Lung (tissue), 12 donors: ENCODE results near the gene COL11A2. TPM values are rescaled to one million over a fixed set of nuclear protein-coding genes. Genes with fewer than 3 reads are reported as not detected.

Source experiments
- ATAC-seq: fragments of 200-7000 bp; cut with Tn5 transposase; one replicate; pipeline ENCODE4 v1.9.1; 2020; ENCODE audit warnings: moderate number of reproducible peaks; ENCODE audit not compliant: insufficient read depth, low FRiP score
- DNase-seq, 3 donors: peaks; one replicate each; pipeline ENCODE4 v3.0.0-alpha.2; 2013 to 2017
- H3K27ac ChIP-seq, 2 donors: one replicate each; pipeline ENCODE4 v1.5.1; 2013; ENCODE audit warnings: mild to moderate bottlenecking in 2 of 2, moderate library complexity in 2 of 2, control low read depth in 1 of 2, inconsistent platforms in 1 of 2, low read depth in 1 of 2, low read length in 1 of 2
- H3K27me3 ChIP-seq, 3 donors: one replicate each; pipeline ENCODE4 v1.5.1; 2013; ENCODE audit warnings: low read length in 2 of 3; ENCODE audit not compliant: control insufficient read depth in 3 of 3, insufficient read depth in 3 of 3
- H3K36me3 ChIP-seq, 4 donors: one replicate each; pipeline ENCODE4 v1.5.1; 2013; ENCODE audit warnings: low read length in 4 of 4, mild to moderate bottlenecking in 1 of 4, moderate library complexity in 1 of 4; ENCODE audit not compliant: control insufficient read depth in 4 of 4, insufficient read depth in 4 of 4
- H3K4me1 ChIP-seq, 5 donors: one replicate each; pipeline ENCODE4 v1.5.1; 2013; ENCODE audit warnings: low read length in 5 of 5, mild to moderate bottlenecking in 2 of 5, moderate library complexity in 1 of 5; ENCODE audit not compliant: control insufficient read depth in 5 of 5, insufficient read depth in 5 of 5
- H3K4me3 ChIP-seq: one replicate; pipeline ENCODE4 v1.5.1; 2013; ENCODE audit warnings: mild to moderate bottlenecking, control low read depth, moderate library complexity
- H3K9ac ChIP-seq, 2 donors: one replicate each; pipeline ENCODE4 v1.5.1; 2013; ENCODE audit warnings: low read length in 2 of 2, control low read depth in 1 of 2; ENCODE audit not compliant: insufficient read depth in 1 of 2
- H3K9me3 ChIP-seq, 4 donors: one replicate each; pipeline ENCODE4 v1.5.1; 2013; ENCODE audit warnings: low read length in 3 of 4, mild to moderate bottlenecking in 1 of 4, moderate library complexity in 1 of 4; ENCODE audit not compliant: control insufficient read depth in 4 of 4, insufficient read depth in 3 of 4
- CTCF ChIP-seq: IDR thresholded peaks from 2 replicates; pipeline ENCODE4 v1.5.1; 2012; ENCODE audit warnings: mild to moderate bottlenecking; ENCODE audit errors: control extremely low read depth, extremely low read depth
- WGBS, 2 donors: extraction: QIAGEN DNeasy Blood & Tissue Kit; methylation state at CpG; one replicate each; pipeline ENCODE4 v1.1.7; 2013; 5-methylcytosine and 5-hydroxymethylcytosine counted together
- polyA plus RNA-seq, 2 donors: library from polyadenylated mRNA; stranded (reverse); fragments of 200-250 nt; gene quantifications; one replicate each; pipeline ENCODE4 v1.2.1, GENCODE V29; 2013
- total RNA-seq, 2 donors: library from RNA; depleted of rRNA in 1 of 2; stranded (reverse); fragments of >200 nt in 1 of 2; gene quantifications; one replicate each; pipeline ENCODE4 v1.2.1, GENCODE V29; 2014 to 2021
- donor health status: control.
- donor health status: control.
- donor health status: Bipolar disorder and iron deficiency.
- donor health status: healthy.
- donor health status: DM: yes; HTN: yes; CAD: no.

Gene COL11A2
- total and polyA plus RNA-seq, 4 donors = 0.32 to 2.4 (median 0.90) TPM

GRCh38 chr6:33123732-33124524, 68.3 kb downstream of the COL11A2 start:
- TF ChIP-seq CTCF = peak; percentile 27
- no peaks in the 10 kb centered on the region for H3K36me3 ChIP-seq
- no peak overlapping the region for H3K27ac ChIP-seq
- 68 to 91% methylated on average over 20 of the region's 20 CpGs for WGBS, 2 donors
- peaks cover 0 to 4% (median 0%) of the 10 kb centered on the region in 4 donors for H3K9me3 ChIP-seq
- no peaks in the 10 kb centered on the region for H3K27me3 ChIP-seq
- DNase-seq (peak in 1 of 3 donors; percentile 13), ATAC-seq (no peak)
- no peak overlapping the region for H3K4me3 ChIP-seq
- no peak overlapping the region for H3K9ac ChIP-seq
- no peaks in the 10 kb centered on the region for H3K4me1 ChIP-seq

- Histone ChIP-seq H3K9me3 (peaks cover 0 to 4% (median 0%) of the 10 kb centered on the region in 4 donors), H3K27ac (no peak overlapping the region), H3K4me3 (no peak overlapping the region), H3K9ac (no peak overlapping the region), H3K4me1 (no peaks in the 10 kb centered on the region), H3K27me3 (no peaks in the 10 kb centered on the region), H3K36me3 (no peaks in the 10 kb centered on the region)
- TF ChIP-seq CTCF = no peak
- 85 to 90% methylated on average over 6 of the region's 6 CpGs for WGBS, 2 donors
- ATAC-seq = no peak
- DNase-seq = no peak
Observed at GRCh38 chr6:33123181-33123580, 69.1 kb downstream of the COL11A2 start.

- 69 to 77% methylated on average over 3 of the region's 3 CpGs for WGBS, 2 donors
Observed at GRCh38 chr6:33120001-33120400, 72.3 kb downstream of the COL11A2 start.

More at GRCh38 chr6:33120001-33120400, 72.3 kb downstream of the COL11A2 start:
- Histone ChIP-seq H3K9me3 (peaks cover 0 to 4% (median 0%) of the 10 kb centered on the region in 4 donors), H3K27me3 (peaks cover 0 to 16% (median 16%) of the 10 kb centered on the region in 3 donors), H3K9ac (no peak overlapping the region), H3K27ac (no peak overlapping the region), H3K36me3 (no peaks in the 10 kb centered on the region), H3K4me1 (peaks cover 0 to 4% (median 0%) of the 10 kb centered on the region in 5 donors), H3K4me3 (no peak overlapping the region)
- DNase-seq = no peak
- ATAC-seq = no peak
- TF ChIP-seq CTCF = no peak
